ENCODE measurements around the gene TCF4. TPM values are rescaled to one million over a fixed set of nuclear protein-coding genes. Genes with fewer than 3 reads are reported as not detected.
A peak's percentile ranks its signal among the peaks of the same experiment; 100 is the strongest.

The TCF4 gene
- total and polyA plus RNA-seq, 2 of the 13 experiments (the other 11 are each of a cell fraction or from before 2014, with no cell fraction given): not detected

DNA sequence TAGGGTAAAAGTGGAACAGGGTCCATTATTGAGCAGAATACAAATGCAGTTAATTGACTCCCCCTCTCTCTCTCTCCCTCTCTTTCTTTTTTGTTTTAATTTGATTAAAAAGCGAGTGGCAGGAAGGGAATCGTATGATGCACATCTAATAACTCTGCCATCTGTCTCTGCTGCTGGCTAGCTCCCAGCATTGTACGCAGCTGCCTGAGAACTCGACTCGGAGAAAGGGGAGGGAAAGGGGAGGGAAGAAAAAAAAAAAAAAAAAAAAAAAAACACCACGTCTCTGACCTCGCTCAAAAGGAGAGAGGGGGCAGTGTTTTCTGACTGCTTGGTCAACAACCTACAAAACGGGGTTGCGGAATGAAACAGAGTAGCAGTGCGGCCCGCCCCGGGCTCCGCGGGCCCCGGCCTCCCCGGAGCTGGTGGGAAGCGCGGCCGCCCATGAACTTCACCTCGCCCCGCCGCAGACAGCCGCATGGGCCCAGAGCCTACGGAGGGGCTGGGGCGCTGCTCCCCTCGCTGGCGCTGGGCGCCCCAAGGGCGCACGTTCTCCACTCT lies 265.7 kb downstream of the TCF4 start (continued):
- no peak for TF ChIP-seq TFE3 (CRISPR knock-in tag; IDR thresholded peaks at IDR 0.05)
- TF ChIP-seq U2AF1 (optimal IDR thresholded peaks at IDR 0.05; ENCODE audit: low read depth, low read length): no peak

GRCh38 chr18:55321265-55322177 lies 266.5 kb downstream of the TCF4 start:
- H3K4me3 ChIP-seq (replicated peaks in 1 of 3; ENCODE audit: insufficient read depth in 1 of 3, low read depth in 2 of 3, low read length in 3 of 3): no peak overlapping the region
- POLR2A ChIA-PET: no interaction called here
- intact Hi-C loops (cut with micrococcal nuclease; ENCODE audit: unreplicated experiment): no loop called here

More at GRCh38 chr18:55321265-55322177, 266.5 kb downstream of the TCF4 start:
- in situ Hi-C loops (cut with HindIII; ENCODE audit: extremely low pct_ligation_motif_present, low pct_unique_long_range_greater_than_20kb): no loop called here
- H3K4me1 ChIP-seq (ENCODE audit: insufficient read depth, low read length): no peaks in the 10 kb centered on the region
- no peak overlapping the region for H3K27ac ChIP-seq (ENCODE audit: extremely low read length, insufficient read depth, low read length)
- DNase-seq (ENCODE audit: low spot score) (no peak), ATAC-seq (no peak), FAIRE-seq (no peak)
- H4K20me1 ChIP-seq (ENCODE audit: insufficient read depth, low read length): no peaks in the 10 kb centered on the region
- CTCF ChIA-PET (ENCODE audit: low intra/inter-chr PET ratio, low total read pairs): no interaction called here
- no TSS peak for BruUV-seq (replicated peaks)
- H3K9ac ChIP-seq (ENCODE audit: insufficient read depth, low read depth, low read length): no peak overlapping the region
- H3K27me3 ChIP-seq (ENCODE audit: control insufficient read depth in 1 of 2, insufficient read depth in 2 of 2, low read length in 2 of 2): no peaks in the 10 kb centered on the region; a peak in 1 of 5 replicates
- no peaks in the 10 kb centered on the region for H3K36me3 ChIP-seq (replicated peaks in 1 of 2; ENCODE audit: control insufficient read depth in 1 of 2, insufficient read depth in 2 of 2, low read length in 2 of 2)
- TF ChIP-seq RNF2 (conservative IDR thresholded peaks at IDR 0.05; ENCODE audit: low read depth): no peak
- peak in 1 of 2 experiments; percentile 35; a peak in 1 of 4 replicates for TF ChIP-seq MAFK (conservative IDR thresholded peaks at IDR 0.05 in 1 of 2, IDR thresholded peaks at IDR 0.05 in 1 of 2; ENCODE audit: low read length in 2 of 2)
- 46% methylated on average over 31 of the region's 31 CpGs for WGBS (ENCODE audit: low lambda C conversion rate)
- no peak overlapping the region for H3K4me2 ChIP-seq (ENCODE audit: low read depth, low read length)
- H2AFZ ChIP-seq (ENCODE audit: low read length): no peak overlapping the region
- no peaks in the 10 kb centered on the region for H3K79me2 ChIP-seq (ENCODE audit: insufficient read depth, low read length)
- no peaks in the 10 kb centered on the region for H3K9me3 ChIP-seq (ENCODE audit: low read length)

Measured in HepG2 (cell line).